Measurements from ENCODE around the gene ADCYAP1. TPM values are rescaled to one million over a fixed set of nuclear protein-coding genes. Genes with fewer than 3 reads are reported as not detected.

Gene ADCYAP1
- total RNA-seq, 4 donors from 2014 or later, result 1.2 to 4.0 (median 2.0) TPM

- TF ChIP-seq POLR2A (IDR thresholded peaks at IDR 0.05; ENCODE audit: low read depth) (no peak), POLR2AphosphoS5 (IDR thresholded peaks at IDR 0.05) (no peak), EP300 (IDR thresholded peaks at IDR 0.05) (no peak)
- TF ChIP-seq, protein P1, sequence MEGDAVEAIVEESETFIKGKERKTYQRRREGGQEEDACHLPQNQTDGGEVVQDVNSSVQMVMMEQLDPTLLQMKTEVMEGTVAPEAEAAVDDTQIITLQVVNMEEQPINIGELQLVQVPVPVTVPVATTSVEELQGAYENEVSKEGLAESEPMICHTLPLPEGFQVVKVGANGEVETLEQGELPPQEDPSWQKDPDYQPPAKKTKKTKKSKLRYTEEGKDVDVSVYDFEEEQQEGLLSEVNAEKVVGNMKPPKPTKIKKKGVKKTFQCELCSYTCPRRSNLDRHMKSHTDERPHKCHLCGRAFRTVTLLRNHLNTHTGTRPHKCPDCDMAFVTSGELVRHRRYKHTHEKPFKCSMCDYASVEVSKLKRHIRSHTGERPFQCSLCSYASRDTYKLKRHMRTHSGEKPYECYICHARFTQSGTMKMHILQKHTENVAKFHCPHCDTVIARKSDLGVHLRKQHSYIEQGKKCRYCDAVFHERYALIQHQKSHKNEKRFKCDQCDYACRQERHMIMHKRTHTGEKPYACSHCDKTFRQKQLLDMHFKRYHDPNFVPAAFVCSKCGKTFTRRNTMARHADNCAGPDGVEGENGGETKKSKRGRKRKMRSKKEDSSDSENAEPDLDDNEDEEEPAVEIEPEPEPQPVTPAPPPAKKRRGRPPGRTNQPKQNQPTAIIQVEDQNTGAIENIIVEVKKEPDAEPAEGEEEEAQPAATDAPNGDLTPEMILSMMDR (IDR thresholded peaks at IDR 0.05), result no peak
- no peaks in the 10 kb centered on the region for H3K4me1 ChIP-seq
- H3K9me3 ChIP-seq, result no peaks in the 10 kb centered on the region
- intact Hi-C loops (cut with DNase I), result no loop called here
- DNase-seq (ENCODE audit: extremely low spot score), result no peak
- peaks cover 0 to 15% (median 0%) of the 10 kb centered on the region in 4 donors for H3K27me3 ChIP-seq
- H3K4me3 ChIP-seq, result no peak overlapping the region
- no peaks in the 10 kb centered on the region for H3K36me3 ChIP-seq
- no peak overlapping the region for H3K27ac ChIP-seq (replicated peaks in 1 of 4)
Observed at GRCh38 chr18:875912-876311, 28.8 kb upstream of the ADCYAP1 start.

DNA sequence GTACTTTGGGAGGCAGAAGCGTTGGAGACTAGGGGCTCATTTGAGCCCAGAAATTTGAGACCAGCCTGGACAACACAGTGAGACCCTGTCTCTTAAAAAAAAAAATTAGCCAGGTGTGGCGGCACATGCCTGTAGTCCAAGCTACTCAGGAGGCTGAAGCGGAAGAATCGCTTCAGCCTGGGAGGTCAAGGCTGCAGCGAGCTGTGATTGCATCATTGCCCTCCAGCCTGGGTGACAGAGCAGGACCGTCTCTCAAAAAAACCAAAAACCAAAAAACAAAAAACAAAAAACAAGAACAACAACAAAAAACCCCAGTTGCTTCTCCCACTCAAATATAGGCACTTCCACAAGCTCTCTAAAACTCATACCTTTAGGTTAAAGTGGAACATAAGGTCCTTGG lies 27.4 kb upstream of the ADCYAP1 start:
- Histone ChIP-seq H3K36me3 (no peaks in the 10 kb centered on the region), H3K27ac (replicated peaks in 1 of 4) (no peak overlapping the region), H3K9me3 (no peaks in the 10 kb centered on the region), H3K4me3 (no peak overlapping the region), H3K27me3 (peaks cover 0 to 11% (median 0%) of the 10 kb centered on the region in 4 donors), H3K4me1 (no peaks in the 10 kb centered on the region)
- WGBS, result 89% methylated on average over 6 of the region's 6 CpGs
- intact Hi-C loops (cut with DNase I), result no loop called here
- TF ChIP-seq POLR2A (IDR thresholded peaks at IDR 0.05; ENCODE audit: low read depth), result no peak
- TF ChIP-seq, protein P1 (IDR thresholded peaks at IDR 0.05), result no peak
- no peak for TF ChIP-seq POLR2AphosphoS5 (IDR thresholded peaks at IDR 0.05)
- no peak for TF ChIP-seq EP300 (IDR thresholded peaks at IDR 0.05)
- no peak for DNase-seq (ENCODE audit: extremely low spot score)

DNA sequence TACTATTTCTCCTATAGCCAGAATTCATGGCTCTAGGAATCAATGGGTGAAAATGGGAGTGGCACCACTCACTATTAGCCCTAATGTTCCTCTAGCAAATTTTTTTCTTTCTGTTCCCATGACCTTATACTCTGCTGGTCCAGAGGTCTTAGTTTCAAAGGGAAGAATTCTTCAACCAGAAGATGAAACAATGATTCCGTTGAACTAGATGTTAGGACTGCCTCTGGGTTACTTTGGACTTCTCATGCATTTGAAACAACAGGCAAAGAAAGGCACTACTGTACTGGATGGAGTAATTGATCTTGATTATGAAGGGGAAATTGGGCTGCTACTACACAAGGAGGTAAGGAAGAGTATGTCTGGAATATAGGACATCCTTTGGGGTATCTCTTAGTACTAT lies 18.6 kb upstream of the ADCYAP1 start:
- 68% methylated on average over 1 of the region's 1 CpG for WGBS
- no peaks in the 10 kb centered on the region for H3K36me3 ChIP-seq

DNA sequence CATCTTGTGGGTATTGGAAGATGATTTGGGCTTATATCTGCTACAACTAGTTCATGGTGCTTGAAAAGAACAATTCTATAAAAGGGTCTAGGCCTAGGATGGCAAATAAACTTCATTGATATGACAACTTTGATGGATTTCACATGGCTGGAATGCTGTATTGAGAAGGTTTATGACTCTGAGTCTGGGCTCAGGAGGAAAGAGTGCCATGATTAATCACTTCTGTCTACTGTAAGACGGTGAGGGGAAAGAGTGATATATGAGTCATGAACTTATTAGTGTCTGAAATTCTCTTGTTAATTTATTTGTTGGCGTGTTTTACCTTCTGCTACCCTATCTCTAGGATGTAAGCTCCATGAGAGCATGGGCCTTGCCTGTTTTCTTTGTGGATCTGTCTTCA lies 17.0 kb upstream of the ADCYAP1 start:
- TF ChIP-seq, protein P1 (IDR thresholded peaks at IDR 0.05), result no peak
- no peak for TF ChIP-seq EP300 (IDR thresholded peaks at IDR 0.05)
- TF ChIP-seq POLR2A (IDR thresholded peaks at IDR 0.05; ENCODE audit: low read depth), result no peak
- no peak for TF ChIP-seq POLR2AphosphoS5 (IDR thresholded peaks at IDR 0.05)
- no peak overlapping the region for H3K27ac ChIP-seq (replicated peaks in 1 of 4)
- H3K27me3 ChIP-seq, result peaks cover 0 to 4% (median 0%) of the 10 kb centered on the region in 4 donors
- WGBS, result 32% methylated on average over 2 of the region's 2 CpGs
- H3K9me3 ChIP-seq, result no peaks in the 10 kb centered on the region
- intact Hi-C loops (cut with DNase I), result no loop called here
- no peaks in the 10 kb centered on the region for H3K4me1 ChIP-seq
- H3K36me3 ChIP-seq, result no peaks in the 10 kb centered on the region
- H3K4me3 ChIP-seq, result no peak overlapping the region
- no peak for DNase-seq (ENCODE audit: extremely low spot score)

More for the DNA sequence above, 18.6 kb upstream of the ADCYAP1 start:
- Histone ChIP-seq H3K27me3 (peaks cover 0 to 2% (median 0%) of the 10 kb centered on the region in 4 donors), H3K4me1 (no peaks in the 10 kb centered on the region), H3K27ac (replicated peaks in 1 of 4) (no peak overlapping the region), H3K4me3 (no peak overlapping the region), H3K9me3 (no peaks in the 10 kb centered on the region)
- intact Hi-C loops (cut with DNase I), result no loop called here
- DNase-seq (ENCODE audit: extremely low spot score), result no peak
- TF ChIP-seq, protein P1 (IDR thresholded peaks at IDR 0.05), result no peak
- TF ChIP-seq POLR2A (IDR thresholded peaks at IDR 0.05; ENCODE audit: low read depth) (no peak), EP300 (IDR thresholded peaks at IDR 0.05) (no peak), POLR2AphosphoS5 (IDR thresholded peaks at IDR 0.05) (no peak)

DNA sequence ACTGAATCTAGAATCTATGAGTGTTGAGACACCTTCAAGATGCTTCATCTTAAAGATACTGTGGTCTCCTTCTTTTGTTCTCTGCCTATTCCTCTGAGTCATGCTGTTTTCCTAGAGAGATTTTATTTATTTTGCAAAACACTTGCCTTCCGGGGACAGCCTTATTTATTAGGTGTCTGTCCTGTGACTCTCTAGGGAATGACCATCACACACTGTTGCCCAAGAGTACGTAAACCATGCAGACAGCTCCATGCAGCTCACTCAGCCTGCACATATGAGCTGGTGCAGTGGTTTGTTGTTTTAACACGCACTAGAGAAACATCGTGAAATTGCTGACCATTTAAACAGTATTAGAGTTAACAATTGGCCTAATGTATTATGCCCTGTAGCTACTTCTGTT lies 12.4 kb upstream of the ADCYAP1 start:
- TF ChIP-seq POLR2A (IDR thresholded peaks at IDR 0.05; ENCODE audit: low read depth), result no peak
- no peak for TF ChIP-seq POLR2AphosphoS5 (IDR thresholded peaks at IDR 0.05)
- TF ChIP-seq EP300 (IDR thresholded peaks at IDR 0.05), result no peak
- TF ChIP-seq, protein P1 (IDR thresholded peaks at IDR 0.05), result no peak
- no peak overlapping the region for H3K4me3 ChIP-seq
- no peaks in the 10 kb centered on the region for H3K36me3 ChIP-seq
- no peak for DNase-seq (ENCODE audit: extremely low spot score)
- no peaks in the 10 kb centered on the region for H3K4me1 ChIP-seq
- H3K27ac ChIP-seq (replicated peaks in 1 of 4), result no peak overlapping the region
- 33% methylated on average over 4 of the region's 4 CpGs for WGBS
- H3K27me3 ChIP-seq, result peaks cover 0 to 7% (median 0%) of the 10 kb centered on the region in 4 donors
- H3K9me3 ChIP-seq, result no peaks in the 10 kb centered on the region
- intact Hi-C loops (cut with DNase I), result no loop called here

Data from esophagus muscularis mucosa (tissue), 4 donors.